Liver (tissue), 9 donors: Measurements from ENCODE around the gene CCDC182. TPM values are rescaled to one million over a fixed set of nuclear protein-coding genes. Genes with fewer than 3 reads are reported as not detected.

Source experiments
- DNase-seq: peaks from one replicate; pipeline ENCODE4 v3.0.0-alpha.2; 2017; ENCODE audit warnings: low spot score
- H3K27ac ChIP-seq, 2 donors: one replicate each; pipeline ENCODE4 v1.7.0; 2013; ENCODE audit warnings: inconsistent platforms in 2 of 2, low read length in 2 of 2, control low read depth in 1 of 2, low read depth in 1 of 2, mild to moderate bottlenecking in 1 of 2
- H3K27me3 ChIP-seq, 4 donors: one replicate each; pipeline versions ENCODE4 v1.6.1 to v1.7.0; 2013; ENCODE audit warnings: low read length in 3 of 4, inconsistent platforms in 1 of 4, mild to moderate bottlenecking in 1 of 4, moderate library complexity in 1 of 4; ENCODE audit not compliant: control insufficient read depth in 4 of 4, insufficient read depth in 4 of 4
- H3K36me3 ChIP-seq, 4 donors: one replicate each; pipeline versions ENCODE4 v1.6.1 to v1.7.0; 2013; ENCODE audit warnings: low read length in 3 of 4, mild to moderate bottlenecking in 3 of 4, low read depth in 1 of 4, moderate library complexity in 1 of 4; ENCODE audit not compliant: control insufficient read depth in 4 of 4, insufficient read depth in 3 of 4
- H3K4me1 ChIP-seq, 4 donors: one replicate each; pipeline versions ENCODE4 v1.6.1 to v1.7.0; 2013; ENCODE audit warnings: low read length in 3 of 4, mild to moderate bottlenecking in 3 of 4, moderate library complexity in 1 of 4; ENCODE audit not compliant: control insufficient read depth in 4 of 4, insufficient read depth in 4 of 4
- H3K4me3 ChIP-seq, 3 donors: one replicate each; pipeline versions ENCODE4 v1.6.1 to v1.7.0; 2013; ENCODE audit warnings: low read length in 3 of 3, control low read depth in 1 of 3, low read depth in 1 of 3, mild to moderate bottlenecking in 1 of 3
- H3K9ac ChIP-seq, 2 donors: one replicate each; pipeline ENCODE4 v1.7.0; 2013; ENCODE audit warnings: low read length in 2 of 2, mild to moderate bottlenecking in 2 of 2, moderate library complexity in 2 of 2, control low read depth in 1 of 2, low read depth in 1 of 2
- H3K9me3 ChIP-seq, 4 donors: one replicate each; pipeline versions ENCODE4 v1.6.1 to v1.7.0; 2013; ENCODE audit warnings: low read length in 3 of 4; ENCODE audit not compliant: control insufficient read depth in 4 of 4
- EGR1 ChIP-seq, 2 donors: IDR thresholded peaks; 2 replicates each; pipeline ENCODE4 v1.6.1; 2016 to 2018; ENCODE audit warnings: antibody characterized with exemption in 2 of 2, low read depth in 2 of 2
- FOXA1 ChIP-seq: IDR thresholded peaks from 2 replicates; pipeline ENCODE4 v1.6.1; 2016; ENCODE audit warnings: antibody characterized with exemption
- FOXA2 ChIP-seq: IDR thresholded peaks from 2 replicates; pipeline ENCODE4 v1.6.1; 2016; ENCODE audit warnings: antibody characterized with exemption
- GABPA ChIP-seq, 2 donors: IDR thresholded peaks in 1 of 2; conservative IDR thresholded peaks in 1 of 2; 2 replicates each; pipeline ENCODE4 v1.6.1; 2016; ENCODE audit warnings: antibody characterized with exemption in 2 of 2, mild to moderate bottlenecking in 1 of 2, moderate library complexity in 1 of 2
- HNF4A ChIP-seq, 2 donors: conservative IDR thresholded peaks; 2 replicates each; pipeline ENCODE4 v1.6.1; 2016; ENCODE audit warnings: antibody characterized with exemption in 2 of 2, mild to moderate bottlenecking in 2 of 2
- HNF4G ChIP-seq: IDR thresholded peaks from 2 replicates; pipeline ENCODE4 v1.6.1; 2016; ENCODE audit warnings: antibody characterized with exemption
- JUND ChIP-seq, 2 donors: IDR thresholded peaks; 2 replicates each; pipeline ENCODE4 v1.6.1; 2016; ENCODE audit warnings: antibody characterized with exemption in 2 of 2
- NR2F2 ChIP-seq: IDR thresholded peaks from 2 replicates; pipeline ENCODE4 v1.6.1; 2016; ENCODE audit warnings: antibody characterized with exemption
- RAD21 ChIP-seq, 2 donors: IDR thresholded peaks; 2 replicates each; pipeline ENCODE4 v1.6.1; 2016; ENCODE audit warnings: antibody characterized with exemption in 2 of 2, mild to moderate bottlenecking in 2 of 2
- SP1 ChIP-seq: IDR thresholded peaks from 2 replicates; pipeline ENCODE4 v1.6.1; 2018; ENCODE audit warnings: antibody characterized with exemption, mild to moderate bottlenecking
- TAF1 ChIP-seq: conservative IDR thresholded peaks from 2 replicates; pipeline ENCODE4 v1.6.1; 2016; ENCODE audit warnings: antibody characterized with exemption, mild to moderate bottlenecking
- YY1 ChIP-seq: IDR thresholded peaks from 2 replicates; pipeline ENCODE4 v1.6.1; 2016; ENCODE audit warnings: antibody characterized with exemption, mild to moderate bottlenecking
- WGBS: extraction: QIAGEN DNeasy Blood & Tissue Kit; methylation state at CpG from one replicate; pipeline ENCODE4 v1.1.7; 2013; 5-methylcytosine and 5-hydroxymethylcytosine counted together
- polyA plus RNA-seq, 2 donors: library from polyadenylated mRNA; stranded (reverse) in 1 of 2; unstranded in 1 of 2; fragments of 200-250 nt in 1 of 2; fragments of >200 nt in 1 of 2; fragmentation: Nextera tagmentation in 1 of 2; extraction: Ambion mirVana in 1 of 2; gene quantifications; one replicate each; pipeline versions ENCODE4 v1.2.1 to v1.2.3, GENCODE V29; 2013 to 2015
- total RNA-seq, 2 donors: library from RNA; depleted of rRNA; stranded (reverse); fragments of >200 nt; gene quantifications; one replicate each; pipeline ENCODE4 v1.2.3, GENCODE V29; 2014
- TF ChIP-seq, protein P1 (sequence below): IDR thresholded peaks from 2 replicates; pipeline ENCODE4 v1.6.1; 2016; ENCODE audit warnings: antibody characterized with exemption
- TF ChIP-seq, protein P2 (sequence below): IDR thresholded peaks from 2 replicates; pipeline ENCODE4 v1.6.1; 2016; ENCODE audit warnings: antibody characterized with exemption
- TF ChIP-seq, protein P3 (sequence below): IDR thresholded peaks from 2 replicates; pipeline ENCODE4 v1.6.1; 2016; ENCODE audit warnings: antibody characterized with exemption, mild to moderate bottlenecking
- TF ChIP-seq, protein P4 (sequence below): fragments of 150-350 bp; IDR thresholded peaks from 2 replicates; pipeline ENCODE4 v1.5.1; 2017; ENCODE audit warnings: improper control_type of control experiment, low read depth, low read length; ENCODE audit not compliant: missing input control
- donor health status: healthy.
- donor health status: healthy.
- donor health status: healthy.
- donor health status: healthy.
- donor health status: healthy.

CCDC182 gene
- total and polyA plus RNA-seq, 4 donors = not detected

DNA sequence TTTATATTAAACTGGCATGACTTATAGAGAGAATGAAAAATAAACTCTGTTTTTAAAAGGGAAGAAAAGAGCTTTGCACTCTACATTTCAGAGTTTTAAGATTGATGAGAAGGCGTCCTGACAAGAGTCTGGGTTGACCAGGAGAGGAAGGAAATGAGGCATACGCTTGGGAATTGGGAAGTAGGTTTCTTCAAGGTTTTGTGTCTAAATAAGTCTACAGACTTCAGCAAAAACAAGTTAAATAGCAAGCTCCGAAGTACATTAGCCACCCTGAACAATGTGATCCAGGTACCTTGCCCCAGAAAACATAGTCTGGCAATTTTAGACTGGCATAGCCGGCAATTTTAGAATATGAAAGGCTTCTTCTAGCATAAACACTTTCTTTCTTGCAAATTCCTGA lies 28.5 kb upstream of the CCDC182 start:
- H3K4me3 ChIP-seq = no peak overlapping the region
- TF ChIP-seq SP1 = no peak
- no peak for TF ChIP-seq TAF1
- no peak for TF ChIP-seq GABPA (IDR thresholded peaks at IDR 0.05 in 1 of 2, conservative IDR thresholded peaks at IDR 0.05 in 1 of 2)
- TF ChIP-seq, protein P1, sequence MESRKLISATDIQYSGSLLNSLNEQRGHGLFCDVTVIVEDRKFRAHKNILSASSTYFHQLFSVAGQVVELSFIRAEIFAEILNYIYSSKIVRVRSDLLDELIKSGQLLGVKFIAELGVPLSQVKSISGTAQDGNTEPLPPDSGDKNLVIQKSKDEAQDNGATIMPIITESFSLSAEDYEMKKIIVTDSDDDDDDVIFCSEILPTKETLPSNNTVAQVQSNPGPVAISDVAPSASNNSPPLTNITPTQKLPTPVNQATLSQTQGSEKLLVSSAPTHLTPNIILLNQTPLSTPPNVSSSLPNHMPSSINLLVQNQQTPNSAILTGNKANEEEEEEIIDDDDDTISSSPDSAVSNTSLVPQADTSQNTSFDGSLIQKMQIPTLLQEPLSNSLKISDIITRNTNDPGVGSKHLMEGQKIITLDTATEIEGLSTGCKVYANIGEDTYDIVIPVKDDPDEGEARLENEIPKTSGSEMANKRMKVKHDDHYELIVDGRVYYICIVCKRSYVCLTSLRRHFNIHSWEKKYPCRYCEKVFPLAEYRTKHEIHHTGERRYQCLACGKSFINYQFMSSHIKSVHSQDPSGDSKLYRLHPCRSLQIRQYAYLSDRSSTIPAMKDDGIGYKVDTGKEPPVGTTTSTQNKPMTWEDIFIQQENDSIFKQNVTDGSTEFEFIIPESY = no peak
- TF ChIP-seq, protein P2, sequence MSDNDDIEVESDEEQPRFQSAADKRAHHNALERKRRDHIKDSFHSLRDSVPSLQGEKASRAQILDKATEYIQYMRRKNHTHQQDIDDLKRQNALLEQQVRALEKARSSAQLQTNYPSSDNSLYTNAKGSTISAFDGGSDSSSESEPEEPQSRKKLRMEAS = no peak
- TF ChIP-seq HNF4G = no peak
- TF ChIP-seq EGR1 (IDR thresholded peaks at IDR 0.05; ENCODE audit: low read depth in 2 of 2) = no peak
- no peak for TF ChIP-seq JUND (IDR thresholded peaks at IDR 0.05)
- TF ChIP-seq, protein P3, sequence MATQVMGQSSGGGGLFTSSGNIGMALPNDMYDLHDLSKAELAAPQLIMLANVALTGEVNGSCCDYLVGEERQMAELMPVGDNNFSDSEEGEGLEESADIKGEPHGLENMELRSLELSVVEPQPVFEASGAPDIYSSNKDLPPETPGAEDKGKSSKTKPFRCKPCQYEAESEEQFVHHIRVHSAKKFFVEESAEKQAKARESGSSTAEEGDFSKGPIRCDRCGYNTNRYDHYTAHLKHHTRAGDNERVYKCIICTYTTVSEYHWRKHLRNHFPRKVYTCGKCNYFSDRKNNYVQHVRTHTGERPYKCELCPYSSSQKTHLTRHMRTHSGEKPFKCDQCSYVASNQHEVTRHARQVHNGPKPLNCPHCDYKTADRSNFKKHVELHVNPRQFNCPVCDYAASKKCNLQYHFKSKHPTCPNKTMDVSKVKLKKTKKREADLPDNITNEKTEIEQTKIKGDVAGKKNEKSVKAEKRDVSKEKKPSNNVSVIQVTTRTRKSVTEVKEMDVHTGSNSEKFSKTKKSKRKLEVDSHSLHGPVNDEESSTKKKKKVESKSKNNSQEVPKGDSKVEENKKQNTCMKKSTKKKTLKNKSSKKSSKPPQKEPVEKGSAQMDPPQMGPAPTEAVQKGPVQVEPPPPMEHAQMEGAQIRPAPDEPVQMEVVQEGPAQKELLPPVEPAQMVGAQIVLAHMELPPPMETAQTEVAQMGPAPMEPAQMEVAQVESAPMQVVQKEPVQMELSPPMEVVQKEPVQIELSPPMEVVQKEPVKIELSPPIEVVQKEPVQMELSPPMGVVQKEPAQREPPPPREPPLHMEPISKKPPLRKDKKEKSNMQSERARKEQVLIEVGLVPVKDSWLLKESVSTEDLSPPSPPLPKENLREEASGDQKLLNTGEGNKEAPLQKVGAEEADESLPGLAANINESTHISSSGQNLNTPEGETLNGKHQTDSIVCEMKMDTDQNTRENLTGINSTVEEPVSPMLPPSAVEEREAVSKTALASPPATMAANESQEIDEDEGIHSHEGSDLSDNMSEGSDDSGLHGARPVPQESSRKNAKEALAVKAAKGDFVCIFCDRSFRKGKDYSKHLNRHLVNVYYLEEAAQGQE = no peak
- TF ChIP-seq FOXA1 = no peak
- TF ChIP-seq NR2F2 = no peak
- no peak for TF ChIP-seq RAD21 (IDR thresholded peaks at IDR 0.05)
- no peak for TF ChIP-seq YY1
- TF ChIP-seq HNF4A (conservative IDR thresholded peaks at IDR 0.05) = no peak
- TF ChIP-seq FOXA2 = no peak
- no peaks in the 10 kb centered on the region for H3K4me1 ChIP-seq
- DNase-seq = no peak
- H3K9me3 ChIP-seq = no peaks in the 10 kb centered on the region
- 59% methylated on average over 4 of the region's 4 CpGs for whole genome bisulfite sequencing
- peaks cover 0 to 4% (median under 1%) of the 10 kb centered on the region in 4 donors for H3K27me3 ChIP-seq
- H3K9ac ChIP-seq = no peak overlapping the region
- no peak overlapping the region for H3K27ac ChIP-seq
- H3K36me3 ChIP-seq = no peaks in the 10 kb centered on the region

DNA sequence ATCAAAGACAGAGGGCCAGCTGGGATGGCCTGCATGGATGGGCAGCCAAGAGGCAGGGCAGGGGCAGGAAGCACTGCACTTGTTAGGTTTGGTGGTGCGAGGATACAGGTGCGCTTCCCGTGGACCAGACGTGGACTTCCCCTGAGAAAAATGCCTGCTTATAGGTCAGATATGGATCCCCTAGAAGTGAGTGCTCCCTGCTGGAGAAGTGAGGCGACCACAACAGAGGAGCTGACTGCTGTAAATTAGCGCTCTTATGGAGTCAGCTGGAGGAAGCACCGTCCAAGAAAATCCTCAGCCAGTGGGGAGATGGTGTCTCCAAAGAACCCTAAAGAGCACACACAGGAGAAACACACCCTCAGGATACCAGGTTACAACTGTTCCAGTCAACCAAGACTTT lies 27.7 kb upstream of the CCDC182 start:
- Histone ChIP-seq H3K27me3 (peaks cover 0 to 4% (median under 1%) of the 10 kb centered on the region in 4 donors), H3K4me1 (no peaks in the 10 kb centered on the region), H3K9ac (no peak overlapping the region), H3K36me3 (no peaks in the 10 kb centered on the region), H3K27ac (no peak overlapping the region), H3K9me3 (no peaks in the 10 kb centered on the region), H3K4me3 (no peak overlapping the region)
- 73% methylated on average over 7 of the region's 7 CpGs for WGBS
- DNase-seq = no peak
- no peak for TF ChIP-seq FOXA1
- TF ChIP-seq, protein P4, sequence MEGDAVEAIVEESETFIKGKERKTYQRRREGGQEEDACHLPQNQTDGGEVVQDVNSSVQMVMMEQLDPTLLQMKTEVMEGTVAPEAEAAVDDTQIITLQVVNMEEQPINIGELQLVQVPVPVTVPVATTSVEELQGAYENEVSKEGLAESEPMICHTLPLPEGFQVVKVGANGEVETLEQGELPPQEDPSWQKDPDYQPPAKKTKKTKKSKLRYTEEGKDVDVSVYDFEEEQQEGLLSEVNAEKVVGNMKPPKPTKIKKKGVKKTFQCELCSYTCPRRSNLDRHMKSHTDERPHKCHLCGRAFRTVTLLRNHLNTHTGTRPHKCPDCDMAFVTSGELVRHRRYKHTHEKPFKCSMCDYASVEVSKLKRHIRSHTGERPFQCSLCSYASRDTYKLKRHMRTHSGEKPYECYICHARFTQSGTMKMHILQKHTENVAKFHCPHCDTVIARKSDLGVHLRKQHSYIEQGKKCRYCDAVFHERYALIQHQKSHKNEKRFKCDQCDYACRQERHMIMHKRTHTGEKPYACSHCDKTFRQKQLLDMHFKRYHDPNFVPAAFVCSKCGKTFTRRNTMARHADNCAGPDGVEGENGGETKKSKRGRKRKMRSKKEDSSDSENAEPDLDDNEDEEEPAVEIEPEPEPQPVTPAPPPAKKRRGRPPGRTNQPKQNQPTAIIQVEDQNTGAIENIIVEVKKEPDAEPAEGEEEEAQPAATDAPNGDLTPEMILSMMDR = no peak
- TF ChIP-seq FOXA2 = no peak
- TF ChIP-seq, protein P1 = no peak
